Femur (tissue), 1 donor: ENCODE results near the gene PACS1.
"Not testable (repeated sequence)": the region's sequence is repeated elsewhere in the genome, so short reads cannot be mapped to it uniquely, and the experiment has no call there.

Source experiments
- DNase-seq: peaks from one replicate; pipeline ENCODE4 v3.0.0-alpha.2; 2017

Gene PACS1

GRCh38 chr11:66263785-66264184, 193.7 kb downstream of the PACS1 start:
- no peak for DNase-seq

GRCh38 chr11:66264383-66264782, 194.3 kb downstream of the PACS1 start:
- DNase-seq: no peak

- no peak for DNase-seq
Observed at GRCh38 chr11:66264914-66265313, 194.8 kb downstream of the PACS1 start.

GRCh38 chr11:66265531-66266377, 195.7 kb downstream of the PACS1 start:
- no peak for DNase-seq

- no peak for DNase-seq
Observed at GRCh38 chr11:66266378-66267038, 196.4 kb downstream of the PACS1 start.

DNA sequence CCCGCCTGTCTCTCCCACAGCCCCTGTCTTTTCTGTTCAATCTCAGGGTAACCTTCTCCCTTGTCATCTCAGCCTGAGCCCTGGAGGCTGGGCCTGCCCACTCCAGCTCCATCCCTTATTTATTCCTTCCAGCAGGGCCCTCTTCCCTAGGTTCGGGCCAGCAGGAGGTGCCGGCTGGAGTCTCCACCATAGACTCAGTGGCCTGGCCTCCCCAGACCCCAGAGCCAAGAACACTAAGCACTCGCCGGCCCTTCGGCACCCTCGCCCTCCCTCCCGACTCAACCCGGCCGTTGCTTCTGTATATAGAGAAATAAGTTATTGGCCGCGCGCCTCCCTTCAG, 196.9 kb downstream of the PACS1 start:
- no peak for DNase-seq

- peak; percentile 95 for DNase-seq
Observed at GRCh38 chr11:66267379-66268243, 197.5 kb downstream of the PACS1 start.

DNA sequence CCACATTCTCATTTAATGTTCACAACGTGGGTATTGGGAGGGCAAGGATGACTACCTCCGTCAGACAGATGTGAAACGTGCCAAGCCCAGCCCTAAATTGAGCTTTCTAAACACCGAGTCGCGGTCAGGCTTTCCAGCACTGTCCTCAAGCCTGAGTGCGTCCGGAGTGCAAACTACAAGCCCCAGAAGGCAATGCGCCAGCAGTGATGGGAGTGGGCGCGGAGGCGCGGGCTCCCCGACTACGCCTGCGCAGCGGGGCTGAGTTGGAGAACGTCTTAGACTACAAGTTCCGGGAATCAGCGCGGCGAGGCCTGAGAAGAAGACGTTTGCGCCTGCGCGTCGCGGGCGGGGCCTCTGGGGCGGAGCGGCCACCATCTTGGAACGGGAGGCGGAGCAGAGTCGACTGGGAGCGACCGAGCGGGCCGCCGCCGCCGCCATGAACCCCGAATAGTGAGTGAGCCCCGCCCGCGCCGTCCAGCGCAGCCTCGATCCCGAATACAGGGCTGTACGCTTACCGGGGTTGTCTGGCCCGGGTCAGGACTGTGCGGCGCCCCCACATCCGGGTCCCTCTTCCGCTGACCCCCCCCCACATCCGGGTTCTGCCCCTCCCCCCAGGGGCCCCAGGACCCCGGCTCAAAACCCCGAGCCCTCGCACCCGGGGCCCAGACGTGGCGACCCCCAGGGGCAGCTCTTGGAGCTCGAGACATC, 198.3 kb downstream of the PACS1 start, which contains the start of gene RAB1B:
Gene RAB1B (plus strand): TSS at position 396 of the 708 bp plus-strand sequence. CDS start 41 bp downstream, at position 437.
- DNase-seq: peak; percentile 100

- peak; percentile 54 for DNase-seq
Observed at GRCh38 chr11:66268952-66269905, 199.2 kb downstream of the PACS1 start.

GRCh38 chr11:66271816-66272215, 201.7 kb downstream of the PACS1 start:
- no peak for DNase-seq

DNA sequence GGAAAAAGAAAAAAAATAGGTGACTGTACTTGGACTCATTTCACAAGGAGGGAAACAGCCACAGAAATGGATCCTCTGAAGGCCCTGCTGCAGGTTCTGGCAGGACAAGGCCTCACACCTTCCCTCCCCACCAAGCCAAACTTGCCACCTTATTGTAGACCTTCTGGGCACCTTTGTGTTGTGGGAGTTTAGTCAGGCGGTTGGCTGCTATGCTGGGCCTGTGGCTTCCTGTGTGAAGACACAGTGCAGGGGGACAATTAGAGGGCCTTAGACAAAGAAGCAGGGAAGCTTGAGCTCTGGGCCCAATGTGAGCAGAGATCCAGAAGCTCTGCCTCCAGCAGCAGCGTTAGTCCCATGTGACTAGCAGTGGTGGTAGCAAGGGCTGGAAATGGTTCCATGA, 202.5 kb downstream of the PACS1 start:
- DNase-seq: no peak

GRCh38 chr11:66274219-66274618, 204.1 kb downstream of the PACS1 start:
- no peak for DNase-seq

DNA sequence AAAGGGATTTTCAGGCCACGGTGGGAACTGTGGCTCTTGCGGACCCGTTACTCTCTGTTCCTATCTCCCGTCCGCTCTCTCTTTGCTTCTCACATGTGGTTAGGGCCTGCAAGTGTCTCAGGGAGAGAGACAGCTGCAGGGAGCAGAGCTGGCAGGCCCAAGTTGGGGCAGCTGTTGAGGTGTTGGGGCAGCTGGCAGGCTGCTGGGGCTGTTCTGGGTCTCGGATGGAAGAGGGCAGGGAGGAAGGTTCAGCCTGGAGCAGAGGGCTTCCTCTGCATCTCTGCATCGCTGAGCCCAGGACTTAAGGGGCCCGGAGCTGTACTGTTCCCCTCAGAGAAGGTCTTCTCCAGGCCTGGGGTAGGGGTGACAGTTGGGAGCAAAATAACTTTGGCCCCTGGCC, 205.3 kb downstream of the PACS1 start:
- no peak for DNase-seq

DNA sequence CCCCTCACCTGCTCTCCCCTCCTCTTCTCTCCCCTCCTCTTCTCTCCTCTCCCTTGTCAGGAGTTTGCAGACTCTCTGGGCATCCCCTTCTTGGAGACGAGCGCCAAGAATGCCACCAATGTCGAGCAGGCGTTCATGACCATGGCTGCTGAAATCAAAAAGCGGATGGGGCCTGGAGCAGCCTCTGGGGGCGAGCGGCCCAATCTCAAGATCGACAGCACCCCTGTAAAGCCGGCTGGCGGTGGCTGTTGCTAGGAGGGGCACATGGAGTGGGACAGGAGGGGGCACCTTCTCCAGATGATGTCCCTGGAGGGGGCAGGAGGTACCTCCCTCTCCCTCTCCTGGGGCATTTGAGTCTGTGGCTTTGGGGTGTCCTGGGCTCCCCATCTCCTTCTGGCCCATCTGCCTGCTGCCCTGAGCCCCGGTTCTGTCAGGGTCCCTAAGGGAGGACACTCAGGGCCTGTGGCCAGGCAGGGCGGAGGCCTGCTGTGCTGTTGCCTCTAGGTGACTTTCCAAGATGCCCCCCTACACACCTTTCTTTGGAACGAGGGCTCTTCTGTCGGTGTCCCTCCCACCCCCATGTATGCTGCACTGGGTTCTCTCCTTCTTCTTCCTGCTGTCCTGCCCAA, 206.0 kb downstream of the PACS1 start:
- DNase-seq: no peak

GRCh38 chr11:66276619-66277018, 206.5 kb downstream of the PACS1 start:
- DNase-seq: not testable (repeated sequence)

DNA sequence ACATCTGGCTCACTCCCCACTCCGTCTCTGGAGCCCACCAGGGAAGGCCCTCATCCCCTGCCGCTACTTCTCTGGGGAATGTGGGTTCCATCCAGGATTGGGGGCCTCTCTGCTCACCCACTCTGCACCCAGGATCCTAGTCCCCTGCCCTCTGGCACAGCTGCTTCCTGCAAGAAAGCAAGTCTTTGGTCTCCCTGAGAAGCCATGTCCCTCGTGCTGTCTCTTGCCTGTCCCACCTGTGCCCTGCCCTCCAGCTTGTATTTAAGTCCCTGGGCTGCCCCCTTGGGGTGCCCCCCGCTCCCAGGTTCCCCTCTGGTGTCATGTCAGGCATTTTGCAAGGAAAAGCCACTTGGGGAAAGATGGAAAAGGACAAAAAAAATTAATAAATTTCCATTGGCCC, 207.0 kb downstream of the PACS1 start:
- not testable (repeated sequence) for DNase-seq

GRCh38 chr11:66277471-66278362, 207.6 kb downstream of the PACS1 start, which contains the start of gene CNIH2:
CNIH2 (plus strand) TSS chr11:66278175; CDS start chr11:66278457, 282 bp downstream.
- DNase-seq: peak; percentile 59

DNA sequence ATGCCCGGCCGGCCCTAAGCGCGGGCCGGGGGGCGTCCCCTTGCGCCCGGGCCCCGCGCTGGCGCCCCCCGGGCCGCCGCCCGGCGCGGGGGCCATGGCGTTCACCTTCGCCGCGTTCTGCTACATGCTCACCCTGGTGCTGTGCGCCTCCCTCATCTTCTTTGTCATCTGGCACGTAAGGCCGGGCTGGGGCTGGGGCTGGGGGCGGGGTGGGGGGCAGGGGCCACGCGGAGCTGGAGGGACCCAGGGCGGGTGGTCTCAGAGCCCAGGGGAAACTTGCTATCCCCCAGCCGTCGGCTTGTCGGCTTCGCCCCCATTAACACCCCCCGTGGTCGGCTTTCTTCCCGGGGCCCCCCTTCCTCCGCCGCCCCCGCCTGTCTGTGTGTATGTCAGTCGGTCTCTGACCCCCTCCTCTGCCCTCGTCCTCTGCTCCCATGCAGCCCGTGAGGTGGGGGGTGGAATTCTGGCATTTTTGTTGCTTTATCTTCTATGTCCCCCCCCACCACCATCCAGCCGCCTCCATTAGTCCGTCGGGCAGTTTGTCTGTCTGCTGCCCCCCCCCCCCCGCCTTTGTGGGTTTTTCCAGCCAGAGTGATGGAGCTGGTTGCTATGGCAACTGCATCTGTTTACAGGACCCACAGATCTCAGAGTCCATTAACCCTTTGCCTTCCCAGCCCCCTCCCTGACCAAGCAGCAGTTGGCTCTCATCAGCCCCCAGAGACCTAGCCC, 208.5 kb downstream of the PACS1 start:
- no peak for DNase-seq
